Measurements from ENCODE around the gene ZNF221.
A peak's percentile ranks its signal among the peaks of the same experiment; 100 is the strongest.

The ZNF221 gene

GRCh38 chr19:43928820-43929219, 22.2 kb upstream of the ZNF221 start:
- TF ChIP-seq POLR2AphosphoS5 (IDR thresholded peaks at IDR 0.05; ENCODE audit: low read depth, low read length), result no peak
- TF ChIP-seq, protein P1, sequence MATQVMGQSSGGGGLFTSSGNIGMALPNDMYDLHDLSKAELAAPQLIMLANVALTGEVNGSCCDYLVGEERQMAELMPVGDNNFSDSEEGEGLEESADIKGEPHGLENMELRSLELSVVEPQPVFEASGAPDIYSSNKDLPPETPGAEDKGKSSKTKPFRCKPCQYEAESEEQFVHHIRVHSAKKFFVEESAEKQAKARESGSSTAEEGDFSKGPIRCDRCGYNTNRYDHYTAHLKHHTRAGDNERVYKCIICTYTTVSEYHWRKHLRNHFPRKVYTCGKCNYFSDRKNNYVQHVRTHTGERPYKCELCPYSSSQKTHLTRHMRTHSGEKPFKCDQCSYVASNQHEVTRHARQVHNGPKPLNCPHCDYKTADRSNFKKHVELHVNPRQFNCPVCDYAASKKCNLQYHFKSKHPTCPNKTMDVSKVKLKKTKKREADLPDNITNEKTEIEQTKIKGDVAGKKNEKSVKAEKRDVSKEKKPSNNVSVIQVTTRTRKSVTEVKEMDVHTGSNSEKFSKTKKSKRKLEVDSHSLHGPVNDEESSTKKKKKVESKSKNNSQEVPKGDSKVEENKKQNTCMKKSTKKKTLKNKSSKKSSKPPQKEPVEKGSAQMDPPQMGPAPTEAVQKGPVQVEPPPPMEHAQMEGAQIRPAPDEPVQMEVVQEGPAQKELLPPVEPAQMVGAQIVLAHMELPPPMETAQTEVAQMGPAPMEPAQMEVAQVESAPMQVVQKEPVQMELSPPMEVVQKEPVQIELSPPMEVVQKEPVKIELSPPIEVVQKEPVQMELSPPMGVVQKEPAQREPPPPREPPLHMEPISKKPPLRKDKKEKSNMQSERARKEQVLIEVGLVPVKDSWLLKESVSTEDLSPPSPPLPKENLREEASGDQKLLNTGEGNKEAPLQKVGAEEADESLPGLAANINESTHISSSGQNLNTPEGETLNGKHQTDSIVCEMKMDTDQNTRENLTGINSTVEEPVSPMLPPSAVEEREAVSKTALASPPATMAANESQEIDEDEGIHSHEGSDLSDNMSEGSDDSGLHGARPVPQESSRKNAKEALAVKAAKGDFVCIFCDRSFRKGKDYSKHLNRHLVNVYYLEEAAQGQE (IDR thresholded peaks at IDR 0.05; ENCODE audit: insufficient read depth in 1 of 2, low read depth in 2 of 2, low read length in 2 of 2), result no peak
- no peak for TF ChIP-seq TAF1 (IDR thresholded peaks at IDR 0.05; ENCODE audit: borderline replicate concordance, insufficient read depth, low read length)

GRCh38 chr19:43934055-43934984, 16.7 kb upstream of the ZNF221 start:
- no peak for TF ChIP-seq SIN3A (IDR thresholded peaks at IDR 0.05; ENCODE audit: borderline replicate concordance, insufficient read depth, low read length)
- no peak for TF ChIP-seq POLR2AphosphoS5 (IDR thresholded peaks at IDR 0.05; ENCODE audit: low read depth, low read length)

- no peak for TF ChIP-seq SIN3A (IDR thresholded peaks at IDR 0.05; ENCODE audit: borderline replicate concordance, insufficient read depth, low read length)
- no peak for TF ChIP-seq FOXP2 (optimal IDR thresholded peaks at IDR 0.05; ENCODE audit: borderline replicate concordance, extremely low read depth, extremely low read length, insufficient read depth)
- TF ChIP-seq TAF1 (IDR thresholded peaks at IDR 0.05; ENCODE audit: borderline replicate concordance, insufficient read depth, low read length), result peak; percentile 71; the same call in 1 of the 2 replicates
- peak; percentile 90 for TF ChIP-seq POLR2AphosphoS5 (IDR thresholded peaks at IDR 0.05; ENCODE audit: low read depth, low read length)
- TF ChIP-seq, protein P1 (IDR thresholded peaks at IDR 0.05; ENCODE audit: insufficient read depth in 1 of 2, low read depth in 2 of 2, low read length in 2 of 2), result peak in 1 of 2 experiments; percentile 52; a peak in 2 of 4 replicates
Observed at GRCh38 chr19:43934985-43935708, 15.9 kb upstream of the ZNF221 start, which contains the start of gene ZNF45. TSS of gene ZNF45 (minus strand) at chr19:43935282. CDS start at chr19:43922185, 13,097 bp downstream.

DNA sequence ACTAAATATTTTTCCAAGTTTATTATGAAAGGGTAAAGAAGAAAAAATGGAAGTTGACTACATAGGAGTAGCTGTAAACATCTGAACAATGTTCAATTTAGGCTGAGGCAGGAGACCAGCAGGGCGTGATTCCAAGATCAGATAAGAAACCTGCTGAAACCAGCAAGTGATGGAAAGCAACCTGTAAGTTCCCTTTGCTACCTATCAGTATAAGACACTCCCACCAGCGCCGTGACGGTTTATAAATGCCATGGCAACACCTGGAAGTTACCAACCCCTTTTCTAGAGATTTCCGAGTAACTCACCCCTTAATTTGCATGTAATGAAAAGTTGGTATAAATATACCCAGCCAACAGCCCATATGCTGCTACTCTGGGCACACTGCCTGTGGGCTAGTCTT, 14.8 kb upstream of the ZNF221 start:
- TF ChIP-seq POLR2AphosphoS5 (IDR thresholded peaks at IDR 0.05; ENCODE audit: low read depth, low read length), result no peak
- TF ChIP-seq, protein P1 (IDR thresholded peaks at IDR 0.05; ENCODE audit: insufficient read depth in 1 of 2, low read depth in 2 of 2, low read length in 2 of 2), result no peak
- TF ChIP-seq SIN3A (IDR thresholded peaks at IDR 0.05; ENCODE audit: borderline replicate concordance, insufficient read depth, low read length), result no peak
- TF ChIP-seq TAF1 (IDR thresholded peaks at IDR 0.05; ENCODE audit: borderline replicate concordance, insufficient read depth, low read length), result no peak
- no peak for TF ChIP-seq FOXP2 (optimal IDR thresholded peaks at IDR 0.05; ENCODE audit: borderline replicate concordance, extremely low read depth, extremely low read length, insufficient read depth)

- TF ChIP-seq POLR2AphosphoS5 (IDR thresholded peaks at IDR 0.05; ENCODE audit: low read depth, low read length) (no peak), SIN3A (IDR thresholded peaks at IDR 0.05; ENCODE audit: borderline replicate concordance, insufficient read depth, low read length) (no peak), TAF1 (IDR thresholded peaks at IDR 0.05; ENCODE audit: borderline replicate concordance, insufficient read depth, low read length) (no peak), FOXP2 (optimal IDR thresholded peaks at IDR 0.05; ENCODE audit: borderline replicate concordance, extremely low read depth, extremely low read length, insufficient read depth) (no peak)
- TF ChIP-seq, protein P1 (IDR thresholded peaks at IDR 0.05; ENCODE audit: insufficient read depth in 1 of 2, low read depth in 2 of 2, low read length in 2 of 2), result no peak
Observed at GRCh38 chr19:43939557-43940260, 11.3 kb upstream of the ZNF221 start.
